K562 (cell line): ENCODE results near the gene CHPF.

Source experiments
- BHLHE40 ChIP-seq: IDR thresholded peaks from 2 replicates; pipeline ENCODE4 v1.6.1; 2011; ENCODE audit warnings: low read length, improper control_type of control experiment
- EGR1 ChIP-seq: fragments of 450-650 bp; conservative IDR thresholded peaks from 2 replicates; pipeline ENCODE4 v1.6.1; 2017; ENCODE audit warnings: mild to moderate bottlenecking
- EP300 ChIP-seq: IDR thresholded peaks from 2 replicates; pipeline ENCODE4 v1.6.1; 2012; ENCODE audit warnings: low read length, improper control_type of control experiment
- JUN ChIP-seq, 2 experiments: sonication (generic) in 1 of 2; formaldehyde crosslinking in 1 of 2; IDR thresholded peaks; 2 replicates each; pipeline versions ENCODE4 v1.6.1 to v1.8.0; 2012 to 2022; ENCODE audit warnings: borderline replicate concordance in 2 of 2, mild to moderate bottlenecking in 2 of 2, improper control_type of control experiment in 1 of 2, low read depth in 1 of 2, low read length in 1 of 2, missing genetic modification reagents in 1 of 2
- JUNB ChIP-seq: fragments of 450-650 bp; formaldehyde crosslinking; conservative IDR thresholded peaks from 2 replicates; pipeline ENCODE4 v1.4.0; 2020; ENCODE audit warnings: mild to moderate bottlenecking
- KHSRP ChIP-seq: fragments of 450-650 bp; IDR thresholded peaks from 2 replicates; pipeline ENCODE4 v1.6.1; 2017
- MYNN ChIP-seq, 2 experiments: sonication (generic); formaldehyde crosslinking in 1 of 2; IDR thresholded peaks; 2 replicates each; pipeline versions ENCODE4 v1.5.0 to v1.6.1; 2016 to 2020; ENCODE audit warnings: antibody characterized with exemption in 1 of 2, missing genetic modification reagents in 1 of 2
- RFX5 ChIP-seq: IDR thresholded peaks from 2 replicates; pipeline ENCODE4 v1.6.1; 2011; ENCODE audit warnings: low read depth, mild to moderate bottlenecking, improper control_type of control experiment, low read length
- RHOXF2B ChIP-seq: fragments of 250-450 bp; sonication (Bioruptor Pico); conservative IDR thresholded peaks from 2 replicates; pipeline ENCODE4 v1.5.1; 2021
- TAF1 ChIP-seq: IDR thresholded peaks from 2 replicates; pipeline ENCODE4 v1.6.1; 2011; ENCODE audit warnings: mild to moderate bottlenecking, low read length, moderate library complexity; ENCODE audit not compliant: insufficient read depth, control insufficient read depth, severe bottlenecking; ENCODE audit errors: extremely low read depth
- YBX1 ChIP-seq: fragments of 450-650 bp; IDR thresholded peaks from 2 replicates; pipeline ENCODE4 v1.7.1; 2016; ENCODE audit warnings: mild to moderate bottlenecking
- ZNF311 ChIP-seq: fragments of 250-450 bp; sonication (Bioruptor Pico); IDR thresholded peaks from 2 replicates; pipeline ENCODE4 v1.4.0; 2020; ENCODE audit warnings: mild to moderate bottlenecking, moderate library complexity
- TF ChIP-seq, protein P1 (sequence below), 3 experiments: IDR thresholded peaks in 2 of 3; conservative IDR thresholded peaks in 1 of 3; 2 replicates each; pipeline ENCODE4 v1.5.1; 2011 to 2012; ENCODE audit warnings: low read length in 3 of 3, mild to moderate bottlenecking in 3 of 3, control low read depth in 2 of 3, improper control_type of control experiment in 1 of 3, inconsistent platforms in 1 of 3, low read depth in 1 of 3, mixed read lengths in 1 of 3, moderate library complexity in 1 of 3; ENCODE audit not compliant: insufficient read depth in 2 of 3

- TF ChIP-seq ZNF311 = no peak
- TF ChIP-seq EGR1 = no peak
- TF ChIP-seq YBX1 = no peak
- TF ChIP-seq EP300 = no peak
- TF ChIP-seq, protein P1, sequence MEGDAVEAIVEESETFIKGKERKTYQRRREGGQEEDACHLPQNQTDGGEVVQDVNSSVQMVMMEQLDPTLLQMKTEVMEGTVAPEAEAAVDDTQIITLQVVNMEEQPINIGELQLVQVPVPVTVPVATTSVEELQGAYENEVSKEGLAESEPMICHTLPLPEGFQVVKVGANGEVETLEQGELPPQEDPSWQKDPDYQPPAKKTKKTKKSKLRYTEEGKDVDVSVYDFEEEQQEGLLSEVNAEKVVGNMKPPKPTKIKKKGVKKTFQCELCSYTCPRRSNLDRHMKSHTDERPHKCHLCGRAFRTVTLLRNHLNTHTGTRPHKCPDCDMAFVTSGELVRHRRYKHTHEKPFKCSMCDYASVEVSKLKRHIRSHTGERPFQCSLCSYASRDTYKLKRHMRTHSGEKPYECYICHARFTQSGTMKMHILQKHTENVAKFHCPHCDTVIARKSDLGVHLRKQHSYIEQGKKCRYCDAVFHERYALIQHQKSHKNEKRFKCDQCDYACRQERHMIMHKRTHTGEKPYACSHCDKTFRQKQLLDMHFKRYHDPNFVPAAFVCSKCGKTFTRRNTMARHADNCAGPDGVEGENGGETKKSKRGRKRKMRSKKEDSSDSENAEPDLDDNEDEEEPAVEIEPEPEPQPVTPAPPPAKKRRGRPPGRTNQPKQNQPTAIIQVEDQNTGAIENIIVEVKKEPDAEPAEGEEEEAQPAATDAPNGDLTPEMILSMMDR (IDR thresholded peaks at IDR 0.05 in 2 of 3, conservative IDR thresholded peaks at IDR 0.05 in 1 of 3; ENCODE audit: insufficient read depth in 2 of 3, low read depth in 1 of 3, low read length in 3 of 3) = no peak
- TF ChIP-seq MYNN (IDR thresholded peaks at IDR 0.05) = no peak
- TF ChIP-seq MYNN (CRISPR knock-in tag; IDR thresholded peaks at IDR 0.05) = no peak
- no peak for TF ChIP-seq TAF1
- TF ChIP-seq JUN (IDR thresholded peaks at IDR 0.05; ENCODE audit: borderline replicate concordance, low read depth, low read length) = no peak
- TF ChIP-seq JUN (CRISPR knock-in tag; IDR thresholded peaks at IDR 0.05; ENCODE audit: borderline replicate concordance) = no peak
- no peak for TF ChIP-seq RHOXF2B (CRISPR knock-in tag)
- TF ChIP-seq JUNB (CRISPR knock-in tag) = no peak
- no peak for TF ChIP-seq BHLHE40
- TF ChIP-seq RFX5 = no peak
- no peak for TF ChIP-seq KHSRP
These were observed 50.5 kb downstream of the CHPF start for GRCh38 chr2:219493086-219493485.
